GM21447 (cell line): ENCODE data around the gene TMEM184A.

Experiments
- ATAC-seq: cut with Tn5 transposase; IDR thresholded peaks from one replicate; pipeline ENCODE4 v1.9.1; 2021; ENCODE audit not compliant: unreplicated experiment

The TMEM184A gene

DNA sequence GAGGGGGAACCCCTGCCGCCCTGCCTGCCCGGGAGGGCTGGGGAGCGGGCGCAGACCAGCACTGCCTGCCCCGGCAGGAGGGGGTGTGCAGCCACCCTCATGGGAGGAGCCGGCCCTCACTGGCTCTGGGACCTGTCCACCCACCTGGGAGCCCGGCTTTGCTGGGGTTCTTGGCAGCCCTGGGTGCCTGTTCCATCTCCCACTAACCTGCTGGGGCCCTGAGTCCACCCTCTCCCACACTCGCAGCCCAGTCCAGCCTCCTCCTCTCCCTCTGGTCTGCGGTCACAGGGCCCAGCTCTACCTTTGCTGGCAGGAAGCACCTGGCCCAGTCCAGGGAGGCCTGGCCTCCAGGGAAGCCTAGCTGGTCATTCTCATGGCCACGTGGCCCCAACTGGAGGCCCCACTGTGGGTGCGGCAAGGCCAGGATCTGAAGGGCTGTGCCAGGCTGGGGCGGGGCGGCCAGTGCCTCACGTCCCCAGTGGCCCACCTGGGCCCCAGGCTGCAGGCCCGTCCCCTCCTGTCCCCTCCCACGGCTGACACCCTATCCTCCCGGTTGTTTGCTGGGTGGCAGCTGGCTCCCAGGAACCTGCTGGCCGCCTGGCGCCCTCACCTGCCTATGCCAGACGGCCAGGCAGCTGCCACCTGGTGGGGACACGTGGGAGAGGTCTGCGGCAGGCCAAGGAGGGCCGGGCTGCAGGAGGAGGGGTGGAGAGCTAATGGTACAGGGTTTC, at the start of gene TMEM184A:
Gene TMEM184A (minus strand): TSS at position 393 of the 731 bp plus-strand sequence. CDS start 721 bp downstream, outside the sequence.
- no peak for ATAC-seq

DNA sequence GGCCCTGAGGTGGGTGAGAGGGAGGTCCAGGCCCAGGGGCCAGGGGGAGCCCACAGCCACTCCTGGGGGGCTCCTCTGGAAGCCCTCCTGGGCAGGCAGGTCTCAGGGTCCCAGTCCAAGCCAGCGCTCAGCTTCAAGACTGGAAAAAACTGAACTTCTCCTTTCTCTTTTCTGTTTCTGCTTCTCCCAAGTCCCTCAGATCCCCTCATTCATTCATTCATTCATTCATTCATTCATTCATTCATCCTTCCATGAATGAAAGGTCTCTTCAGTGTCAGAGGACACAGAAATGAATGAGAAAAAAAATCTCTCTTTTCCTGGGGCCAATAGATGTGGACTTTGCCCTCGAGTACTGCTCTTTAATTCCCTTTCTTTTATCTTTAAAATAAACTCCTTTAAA, 48.4 kb upstream of the TMEM184A start:
- no peak for ATAC-seq

- ATAC-seq, result no peak
Observed at GRCh38 chr7:1603346-1604225, 47.6 kb upstream of the TMEM184A start.

DNA sequence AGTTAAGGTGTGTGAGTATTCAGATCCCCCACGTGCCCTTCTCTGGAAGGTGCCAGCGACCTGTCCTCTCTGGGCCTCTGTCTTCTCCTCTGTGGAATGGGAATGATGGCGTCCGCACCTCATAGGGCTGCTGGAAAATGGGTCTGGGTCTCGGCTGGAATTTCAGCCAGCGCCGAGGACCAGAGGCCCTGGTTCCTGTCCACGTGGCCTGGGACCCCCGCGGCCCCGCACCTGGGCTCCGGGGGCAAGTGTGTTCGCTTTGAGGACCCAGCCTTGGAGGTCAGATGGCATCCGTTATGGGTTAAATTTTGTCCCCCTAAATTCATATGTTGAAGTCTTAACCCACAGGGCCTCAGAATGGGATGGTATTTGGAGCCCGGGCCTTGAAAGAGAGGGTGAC, 46.4 kb upstream of the TMEM184A start:
- ATAC-seq, result no peak

- no peak for ATAC-seq
Observed at GRCh38 chr7:1601956-1602355, 46.0 kb upstream of the TMEM184A start.

GRCh38 chr7:1599640-1600395, 43.8 kb upstream of the TMEM184A start:
- ATAC-seq, result no peak

DNA sequence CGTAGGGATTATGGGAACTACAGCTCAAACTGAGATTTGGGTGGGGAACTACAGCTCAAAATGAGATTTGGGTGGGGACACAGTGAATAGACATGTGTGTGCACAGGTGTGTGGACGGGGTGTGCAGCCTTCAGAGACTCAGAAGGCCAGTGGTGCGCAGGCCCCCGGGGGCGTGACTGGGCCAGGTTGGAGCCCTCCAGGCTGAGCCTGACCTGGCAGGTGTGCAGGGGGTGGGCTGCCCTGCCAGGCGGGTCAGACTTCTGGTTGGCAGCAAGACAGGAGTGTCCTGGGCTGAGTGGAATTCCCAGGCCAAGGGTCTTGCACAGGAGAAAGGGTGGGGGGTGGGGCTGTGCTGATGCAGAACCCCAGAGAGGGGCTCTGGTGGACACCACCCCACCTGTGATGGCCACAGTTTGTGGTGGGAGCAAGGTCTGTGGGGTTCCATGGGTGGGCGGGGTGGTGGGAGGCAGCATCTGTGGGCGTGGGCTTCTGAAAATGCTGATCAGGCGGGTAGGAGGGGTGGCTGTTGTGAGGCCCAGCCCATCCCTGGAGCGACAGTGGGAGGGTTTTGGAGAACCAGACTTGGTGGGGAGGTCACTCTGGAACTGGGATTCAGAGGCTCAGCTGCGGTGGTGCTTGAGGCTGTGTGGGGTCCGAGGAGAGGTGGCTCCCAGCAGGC, 43.1 kb upstream of the TMEM184A start:
- no peak for ATAC-seq

GRCh38 chr7:1598286-1598685, 42.3 kb upstream of the TMEM184A start:
- ATAC-seq, result no peak

- no peak for ATAC-seq
Observed at GRCh38 chr7:1597791-1598190, 41.8 kb upstream of the TMEM184A start.

- no peak for ATAC-seq
Observed at GRCh38 chr7:1597066-1597760, 41.2 kb upstream of the TMEM184A start.

DNA sequence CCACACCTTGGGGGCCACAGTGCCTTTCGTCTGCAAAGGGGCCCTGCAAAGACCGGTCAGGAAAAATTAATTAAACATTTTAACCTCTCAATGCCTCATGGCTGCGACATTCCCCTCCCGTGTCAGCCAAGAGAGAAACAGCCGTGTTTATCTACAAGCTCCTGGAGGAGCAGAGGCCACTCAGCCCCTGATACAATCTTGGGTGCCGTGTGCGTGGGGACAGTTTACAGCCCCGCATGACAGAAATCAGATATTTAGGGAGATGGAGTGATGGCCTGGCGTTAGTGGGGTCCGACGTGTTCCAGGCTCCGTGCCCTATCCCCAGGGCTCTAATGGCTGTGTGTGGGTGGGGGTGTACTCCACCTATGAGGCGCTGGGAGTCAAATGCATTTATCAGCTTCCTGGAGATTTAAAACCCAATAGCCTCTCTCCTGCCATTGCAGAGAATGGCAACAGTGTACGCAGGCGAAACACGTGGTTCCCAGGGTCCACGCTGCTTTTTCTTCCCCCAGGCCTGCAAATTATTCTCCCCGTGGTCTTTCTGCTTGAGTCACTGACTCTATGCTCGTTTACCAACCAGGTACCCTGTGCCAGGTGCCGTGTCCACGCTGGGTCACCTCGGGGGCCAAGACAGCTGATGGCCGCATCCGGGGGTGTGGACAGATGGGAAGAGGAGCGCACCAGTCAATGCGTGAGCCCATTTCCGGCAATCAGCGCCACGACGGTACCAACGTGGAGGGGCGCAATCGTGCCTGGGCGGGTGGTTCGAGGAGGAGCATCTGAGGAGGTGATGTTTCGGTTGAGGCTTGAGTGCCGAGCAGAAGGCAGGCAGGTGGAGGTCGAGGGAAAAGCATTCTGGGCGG, 40.4 kb upstream of the TMEM184A start:
- no peak for ATAC-seq

DNA sequence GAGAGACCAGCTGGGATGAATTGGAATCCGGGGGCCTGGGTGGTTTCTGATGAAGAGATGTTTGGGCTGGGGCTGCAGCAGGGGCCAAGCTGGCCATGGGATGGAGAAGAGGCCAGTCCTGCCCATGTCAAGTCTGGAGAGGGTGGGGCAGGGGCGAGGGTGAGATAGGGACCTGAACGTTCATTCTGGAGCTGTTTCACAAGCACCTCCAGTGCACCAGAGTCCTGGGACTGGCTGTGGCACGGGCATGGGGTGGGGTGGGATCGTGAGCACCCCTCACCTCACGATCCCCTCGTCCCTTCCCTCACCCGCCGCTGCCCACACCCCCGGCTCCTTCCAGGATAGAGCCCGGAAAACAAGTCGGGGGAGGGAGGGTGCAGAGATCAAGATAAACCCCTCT, 39.6 kb upstream of the TMEM184A start:
- no peak for ATAC-seq

DNA sequence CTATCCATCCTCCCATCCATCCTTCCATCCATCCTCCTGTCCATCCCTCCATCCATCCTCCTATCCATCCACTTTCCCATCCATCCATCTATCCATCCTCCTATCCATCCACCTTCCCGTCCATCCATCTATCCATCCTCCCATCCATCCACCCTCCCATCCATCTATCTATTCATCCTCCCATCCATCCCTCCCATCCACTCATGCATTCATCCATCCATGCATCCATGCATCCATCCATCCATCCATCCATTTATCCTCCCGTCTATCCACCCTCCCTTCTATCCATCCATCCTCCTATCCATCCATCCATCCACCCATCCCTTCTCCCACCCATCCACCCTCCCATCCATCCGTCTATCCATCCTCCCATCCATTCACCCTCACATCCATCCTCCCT, 39.0 kb upstream of the TMEM184A start:
- ATAC-seq, result no peak

GRCh38 chr7:1593904-1594421, 38.0 kb upstream of the TMEM184A start:
- no peak for ATAC-seq

DNA sequence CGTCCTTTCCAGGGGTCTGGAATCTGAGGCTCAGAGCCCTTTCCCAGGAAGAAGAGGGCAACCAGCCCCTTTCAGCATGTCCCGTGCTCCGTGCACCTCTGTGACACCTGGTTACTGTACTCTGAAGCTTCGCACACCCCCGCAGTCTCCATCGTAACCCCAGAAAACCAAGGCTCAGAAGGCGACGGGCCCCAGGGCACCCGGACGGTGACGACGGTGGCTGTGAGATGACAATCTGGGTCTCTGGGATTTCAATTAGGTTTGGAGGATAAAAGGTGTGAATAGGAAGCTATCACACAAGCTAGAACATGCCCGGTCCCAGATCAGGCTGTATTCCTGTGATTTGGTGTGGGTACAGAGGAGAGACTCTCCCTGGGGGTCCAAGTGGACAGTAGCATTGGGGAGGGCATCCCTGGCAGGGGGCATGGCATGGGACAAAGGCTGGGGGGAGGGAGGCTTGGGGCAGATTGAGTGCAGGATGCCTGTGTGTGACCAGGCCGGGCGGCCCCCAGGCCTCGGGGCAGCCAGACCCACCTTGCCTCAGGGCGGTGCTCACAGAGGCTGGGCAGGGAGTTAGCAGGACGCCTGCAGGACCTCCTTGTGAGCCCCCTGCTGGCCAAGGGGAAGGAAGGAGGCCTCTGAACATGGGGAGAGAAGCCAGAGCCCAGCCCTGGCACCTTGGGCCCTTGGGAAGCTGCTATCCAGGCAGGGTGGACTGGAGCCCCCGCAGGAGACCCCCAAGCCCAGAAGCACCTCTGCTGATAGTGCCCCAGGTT, 37.3 kb upstream of the TMEM184A start:
- ATAC-seq, result no peak

DNA sequence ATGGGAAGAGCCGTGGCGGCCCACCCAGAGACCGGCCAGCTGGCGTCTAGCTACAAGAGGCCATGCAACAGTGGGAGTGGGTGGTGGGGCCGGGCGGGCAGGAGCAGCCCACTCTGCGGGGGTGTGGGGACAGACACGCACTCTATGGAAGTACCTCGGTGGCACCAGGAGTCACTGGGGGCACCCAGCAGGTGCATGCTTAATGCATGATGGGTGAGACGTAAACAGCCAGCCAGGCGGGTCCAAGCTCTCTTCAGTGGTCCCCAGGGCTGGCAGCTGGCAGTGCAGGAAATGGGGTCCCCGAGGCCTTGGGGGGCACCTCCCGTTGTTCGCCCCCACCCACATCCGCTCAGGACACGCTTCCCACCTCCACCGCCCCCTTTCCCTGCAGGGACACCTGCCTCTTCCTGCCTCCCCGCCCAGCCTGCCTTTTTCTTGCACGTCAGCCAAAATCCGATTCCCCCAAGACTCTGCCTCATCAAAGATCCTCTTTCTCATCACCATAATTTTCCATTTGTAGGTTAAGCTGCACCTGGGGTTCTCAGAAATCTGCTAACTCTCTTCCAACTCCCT, 36.4 kb upstream of the TMEM184A start:
- ATAC-seq, result no peak

DNA sequence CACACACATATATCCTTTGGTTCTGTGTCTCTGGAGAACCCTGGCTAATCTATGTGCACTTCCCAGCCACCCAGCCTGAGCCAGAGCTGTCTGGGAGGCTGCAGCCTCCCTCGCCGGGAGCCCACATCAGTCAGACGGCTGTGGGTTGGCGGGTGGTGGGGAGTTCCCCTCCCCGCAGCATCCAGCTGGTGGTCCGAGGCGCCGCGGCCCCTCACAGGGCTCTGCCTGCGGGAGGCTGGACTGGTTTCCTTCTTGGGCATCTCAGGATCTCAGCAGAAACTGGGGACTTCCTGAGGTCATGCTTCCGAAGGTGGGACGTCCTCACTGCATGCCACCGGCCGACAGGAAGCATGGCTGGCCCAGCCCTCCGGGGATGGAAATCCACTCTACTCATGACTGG, 35.9 kb upstream of the TMEM184A start:
- no peak for ATAC-seq

- no peak for ATAC-seq
Observed at GRCh38 chr7:1591396-1591795, 35.4 kb upstream of the TMEM184A start.
